OCI-M1 (cell line): Measurements from ENCODE around the gene ATG7.
"Not testable (repeated sequence)": the region's sequence is repeated elsewhere in the genome, so short reads cannot be mapped to it uniquely, and the experiment has no call there.

Experiments used
- DNase-seq: peaks from one replicate; lab custom pipeline; 2025; lab: John Stamatoyannopoulos, UW

Gene ATG7

DNA sequence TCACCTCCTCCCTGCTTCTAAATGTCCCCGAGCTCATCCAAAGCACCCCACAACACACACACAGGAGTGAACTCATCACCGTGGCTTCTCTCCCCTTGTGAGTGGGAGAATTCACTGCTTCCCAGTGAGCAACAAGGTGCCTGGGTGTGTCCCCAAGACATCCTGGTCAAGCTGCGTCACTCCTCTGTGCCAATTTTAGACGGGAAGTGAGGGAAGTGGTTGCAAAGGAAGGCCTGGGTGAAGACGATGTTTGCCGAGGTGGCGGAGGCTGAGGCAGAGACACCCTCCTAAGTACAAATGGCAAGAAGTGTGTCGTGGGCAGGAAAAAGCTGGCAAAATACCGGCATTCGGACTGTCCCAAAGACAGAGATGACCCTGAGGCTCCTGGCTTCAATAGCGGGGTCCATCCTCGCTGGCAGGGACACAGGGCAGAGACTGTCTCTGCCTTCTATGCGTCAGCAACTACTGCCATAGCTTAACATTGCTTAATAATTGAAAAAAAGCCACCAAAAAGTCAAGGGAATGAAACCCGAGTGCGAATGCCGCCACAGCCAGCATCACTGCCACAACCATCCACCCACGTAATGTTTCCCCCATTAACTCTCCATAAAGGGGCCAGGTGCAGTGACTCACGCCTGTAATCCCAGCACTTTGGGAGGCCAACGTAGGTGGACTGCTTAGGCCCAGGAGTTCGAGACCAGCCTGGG is 298.7 kb downstream of the ATG7 start:
- no peak for DNase-seq

DNA sequence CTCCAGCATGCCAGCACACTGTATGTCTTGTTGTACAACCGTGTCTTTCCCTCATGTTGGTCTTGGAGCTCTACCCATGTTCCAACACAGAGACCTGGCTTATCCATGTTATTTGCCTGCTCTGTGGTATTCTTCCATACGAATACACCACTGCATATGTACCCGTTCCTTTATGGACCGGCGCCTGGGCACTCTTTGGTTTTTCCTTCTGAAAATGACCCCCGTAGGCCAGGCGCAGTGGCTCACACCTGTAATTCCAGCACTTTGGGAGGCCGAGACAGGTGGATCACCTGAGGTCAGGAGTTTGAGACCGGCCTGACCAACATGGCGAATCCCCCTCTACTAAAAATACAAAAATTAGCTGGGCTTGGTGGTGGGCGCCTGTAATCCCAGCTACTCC is 300.5 kb downstream of the ATG7 start:
- DNase-seq = not testable (repeated sequence)

DNA sequence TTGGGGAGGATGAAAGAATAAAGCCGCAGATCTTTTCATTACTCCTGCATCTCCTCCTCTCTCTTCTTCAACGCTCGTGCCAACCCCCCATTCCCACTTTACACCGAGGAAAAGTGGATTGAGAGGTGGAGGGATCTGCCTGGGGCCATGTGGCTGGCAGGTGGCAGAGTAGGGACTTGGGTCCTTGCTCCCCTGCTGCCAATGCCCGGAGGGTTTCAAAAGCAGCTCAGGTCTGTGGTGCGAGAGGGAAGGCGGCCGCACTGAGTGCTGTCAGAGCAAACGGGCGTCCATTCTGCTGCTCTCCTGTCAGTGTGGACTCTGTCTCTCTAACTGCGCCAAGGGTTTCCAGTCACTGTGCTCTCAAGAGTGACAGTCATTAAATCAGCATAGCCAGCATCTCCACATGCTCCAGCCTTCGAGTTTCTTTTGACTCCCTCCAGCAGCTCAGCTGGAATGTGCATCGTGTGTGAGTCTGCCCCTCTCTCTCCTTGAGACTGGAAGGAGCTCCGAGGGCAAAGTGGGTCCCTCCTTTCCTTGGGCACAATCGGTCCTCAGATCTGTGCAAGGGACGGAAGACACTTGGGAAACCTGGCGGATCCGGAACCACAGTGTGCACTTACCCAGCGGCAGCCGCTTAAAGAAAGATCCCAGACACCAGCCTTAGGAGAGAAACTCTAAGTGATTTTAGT is 302.9 kb downstream of the ATG7 start:
- DNase-seq = no peak

DNA sequence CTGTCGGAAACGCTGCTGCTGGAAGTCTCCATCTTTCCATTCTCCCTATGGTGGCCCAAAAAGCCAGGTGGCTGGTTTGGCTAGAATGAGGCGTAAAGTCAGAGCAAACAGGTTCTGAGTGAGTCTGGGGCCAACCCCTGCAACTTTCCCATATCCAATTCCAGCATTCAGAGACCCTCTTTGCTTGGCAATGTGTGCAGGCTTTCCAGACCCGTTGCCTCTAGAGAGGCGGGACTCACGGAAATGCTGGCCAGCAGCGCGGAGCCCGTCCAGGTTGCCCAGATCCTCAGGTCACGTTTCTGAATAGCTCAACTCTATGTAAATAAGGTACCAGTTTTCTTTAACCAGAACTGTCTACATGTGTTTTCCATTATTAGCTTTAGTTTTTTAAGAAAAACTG is 303.5 kb downstream of the ATG7 start:
- DNase-seq = no peak

DNA sequence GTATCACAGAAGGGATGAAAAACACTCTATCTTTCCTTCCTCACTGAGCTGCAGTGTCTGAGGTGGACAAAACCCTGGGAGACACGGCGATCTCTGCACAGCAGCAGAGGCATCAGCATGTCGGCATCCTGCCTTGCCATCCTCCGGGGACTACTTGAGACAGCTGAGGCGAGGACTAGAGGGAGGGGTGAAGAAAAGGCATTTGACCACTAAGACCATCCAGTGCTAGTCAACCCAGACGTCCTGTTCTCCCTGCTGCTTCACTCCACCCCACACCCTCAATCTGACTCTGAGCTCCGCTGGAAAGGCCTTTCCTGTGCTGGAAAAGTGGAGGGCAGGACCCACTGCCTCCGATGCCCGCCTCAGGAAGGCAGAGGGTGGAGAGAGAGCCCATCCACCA is 304.3 kb downstream of the ATG7 start:
- DNase-seq = no peak

DNA sequence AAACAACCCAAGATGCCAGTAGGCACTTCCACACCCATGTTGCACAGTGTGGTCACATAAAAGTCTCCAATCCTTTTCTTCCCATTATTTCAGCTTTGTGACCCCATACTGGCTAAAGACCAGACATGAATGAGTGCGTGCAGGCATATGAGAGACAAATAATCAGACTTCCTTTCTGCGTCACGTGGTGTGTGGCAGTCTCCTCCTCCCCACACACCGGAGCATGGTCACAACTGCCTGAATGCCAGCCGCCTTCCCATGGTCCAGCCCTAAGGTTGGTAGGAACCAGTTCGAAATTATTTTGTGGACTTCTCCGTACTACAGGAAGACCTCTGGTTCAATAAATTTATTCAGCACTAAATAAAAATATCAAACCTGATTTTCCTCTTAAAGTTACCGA is 306.0 kb downstream of the ATG7 start:
- no peak for DNase-seq

DNA sequence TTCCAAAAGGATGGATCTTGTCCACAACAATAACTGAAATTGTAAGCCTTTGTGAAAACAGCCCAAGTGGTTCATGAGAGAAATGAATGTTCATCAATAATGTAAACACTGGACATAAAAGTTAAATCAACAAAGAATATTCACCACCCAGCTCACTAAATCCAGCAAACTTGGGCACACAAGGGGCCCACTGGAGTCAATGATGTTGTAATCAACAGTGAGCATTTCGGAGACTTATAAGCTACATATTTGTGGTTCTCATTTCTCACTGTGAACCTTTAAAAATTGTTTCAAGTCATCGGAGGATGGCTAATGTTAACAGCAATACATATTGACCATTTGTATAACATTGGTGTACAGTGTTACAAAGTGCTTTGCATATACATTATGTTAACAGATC is 308.4 kb downstream of the ATG7 start:
- DNase-seq = no peak

DNA sequence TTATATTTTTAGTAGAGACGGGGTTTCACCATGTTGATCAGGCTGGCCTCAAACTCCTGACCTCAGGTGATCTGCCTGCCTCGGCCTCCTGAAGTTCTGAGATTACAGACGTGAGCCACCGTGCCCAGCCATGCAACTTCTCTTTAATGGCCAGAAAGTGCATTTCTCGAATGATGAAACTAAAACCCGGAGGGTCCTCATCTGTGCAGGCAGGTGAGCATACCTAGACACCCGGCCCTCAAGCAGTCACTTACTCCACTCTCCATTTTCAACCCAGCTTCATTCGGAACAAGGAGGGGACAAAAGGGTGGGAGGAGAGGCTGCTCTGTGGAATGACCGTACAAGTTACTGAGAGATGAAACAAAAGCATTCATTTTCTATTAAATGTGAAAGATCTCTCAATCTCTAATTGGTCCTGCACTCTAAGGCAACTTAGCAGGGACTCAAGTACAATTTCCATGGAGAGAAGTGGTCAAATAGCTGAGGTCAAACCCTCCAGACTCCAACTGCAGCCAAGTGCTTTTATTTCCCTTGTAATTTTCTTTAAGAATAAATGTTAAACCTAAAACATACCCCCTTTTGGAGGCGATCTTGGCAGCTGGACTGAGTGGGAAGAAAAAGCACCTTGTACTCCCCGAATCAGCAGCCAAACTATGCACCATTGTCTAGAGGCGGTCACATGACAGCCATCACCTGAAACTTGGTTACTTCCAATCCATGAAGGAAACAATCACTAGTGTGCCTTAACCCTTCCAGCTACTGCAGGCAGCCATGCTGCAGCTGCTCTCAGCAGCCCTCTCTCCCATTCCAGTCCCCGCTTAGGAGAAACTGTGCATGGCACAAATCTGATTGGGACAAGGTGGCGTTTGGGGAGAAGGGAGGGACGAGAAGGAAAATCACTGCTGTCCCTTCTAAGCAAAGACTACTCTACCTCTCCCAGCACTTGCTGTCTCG is 309.3 kb downstream of the ATG7 start:
- no peak for DNase-seq

DNA sequence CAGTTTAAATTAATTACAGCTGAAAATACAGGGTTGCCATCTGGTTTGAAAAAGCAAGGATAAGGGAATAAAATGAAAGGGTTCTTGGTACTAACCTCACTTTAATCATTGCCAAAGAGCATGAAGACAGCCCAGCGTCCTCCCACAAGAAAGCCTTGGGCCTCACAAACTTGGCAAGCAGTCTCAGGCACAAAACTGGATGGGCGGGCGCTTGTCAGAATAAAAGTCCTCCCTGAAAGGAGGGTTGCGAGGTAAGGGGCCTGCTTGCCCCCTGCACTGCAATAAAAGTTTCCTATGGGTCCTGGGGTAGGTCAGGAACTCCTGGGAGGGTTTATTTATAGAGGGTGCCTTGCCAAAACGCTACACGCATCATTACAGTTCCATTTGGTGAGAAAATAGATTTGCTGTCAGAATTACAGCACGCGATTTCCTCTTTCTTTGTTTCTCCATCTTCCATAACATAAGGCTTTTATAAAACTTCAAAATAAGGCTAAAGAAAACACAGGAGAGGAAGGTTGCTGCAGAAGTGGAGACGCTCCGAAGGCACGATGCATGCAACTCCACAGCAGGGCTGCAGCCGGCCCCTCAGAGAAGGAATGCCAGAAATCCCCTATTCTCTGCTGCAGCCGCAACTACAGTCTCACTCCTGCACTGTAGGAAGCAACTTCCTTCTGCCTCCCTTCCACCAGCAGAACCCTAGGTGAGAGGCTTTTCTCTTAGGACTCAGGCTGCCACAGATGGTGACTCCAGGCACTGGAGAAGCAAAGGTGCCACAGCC is 310.2 kb downstream of the ATG7 start:
- peak; percentile 46 for DNase-seq

DNA sequence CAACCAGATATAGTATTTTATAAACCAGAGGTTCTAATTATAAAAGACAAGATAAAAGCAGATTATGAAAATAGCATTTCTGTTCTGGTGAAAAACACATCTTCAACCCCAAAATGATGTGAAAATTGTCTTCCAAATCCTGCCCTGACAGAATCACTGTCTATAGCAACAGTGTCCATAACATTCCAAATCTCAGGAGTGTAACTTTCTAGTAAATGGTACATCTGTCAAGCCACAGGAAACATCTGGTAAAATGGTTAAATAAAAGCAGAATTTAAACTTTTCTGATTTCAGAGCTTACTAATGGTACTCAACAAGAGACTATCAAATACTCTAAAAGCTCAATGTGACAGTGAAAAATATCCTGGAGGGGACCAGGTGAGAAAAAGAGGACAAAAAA is 311.0 kb downstream of the ATG7 start:
- no peak for DNase-seq

DNA sequence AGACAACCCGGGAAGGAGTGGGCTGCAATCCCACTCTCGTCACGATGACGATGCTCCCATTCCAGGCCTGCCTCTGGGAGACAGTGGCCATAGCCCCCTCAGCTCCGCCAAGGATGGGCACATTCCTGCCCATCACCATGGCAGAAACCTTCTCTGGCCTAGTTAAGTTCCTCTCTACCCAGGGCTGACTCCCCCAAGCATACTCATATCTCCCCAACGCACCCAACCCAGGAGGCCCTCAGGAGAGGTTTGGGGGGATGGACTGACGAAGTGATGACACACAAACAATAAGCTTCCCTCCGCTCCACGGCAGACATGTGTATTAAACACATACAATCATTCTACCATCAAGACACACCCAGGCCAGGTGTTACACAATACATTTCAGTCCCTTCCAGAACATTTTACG is 311.4 kb downstream of the ATG7 start:
- DNase-seq = no peak

DNA sequence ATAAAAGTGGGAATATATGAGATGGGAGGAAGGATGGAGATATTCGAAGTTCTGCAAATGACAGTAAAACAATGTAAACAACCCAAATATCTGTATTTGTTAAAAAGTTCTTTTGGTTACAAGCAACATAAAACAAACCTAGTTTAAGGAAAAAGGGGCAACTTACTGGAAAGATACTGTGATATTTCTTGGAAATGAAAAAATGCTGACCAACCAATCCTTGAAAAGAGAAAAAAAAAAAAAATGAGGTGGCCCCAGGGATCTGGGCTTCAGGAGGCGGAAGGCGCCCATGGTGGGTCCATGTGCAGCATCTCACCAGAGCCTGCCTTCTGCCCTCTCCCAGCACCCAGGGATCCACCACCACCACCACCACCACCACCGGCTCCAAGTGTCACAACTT is 312.4 kb downstream of the ATG7 start:
- DNase-seq = no peak

DNA sequence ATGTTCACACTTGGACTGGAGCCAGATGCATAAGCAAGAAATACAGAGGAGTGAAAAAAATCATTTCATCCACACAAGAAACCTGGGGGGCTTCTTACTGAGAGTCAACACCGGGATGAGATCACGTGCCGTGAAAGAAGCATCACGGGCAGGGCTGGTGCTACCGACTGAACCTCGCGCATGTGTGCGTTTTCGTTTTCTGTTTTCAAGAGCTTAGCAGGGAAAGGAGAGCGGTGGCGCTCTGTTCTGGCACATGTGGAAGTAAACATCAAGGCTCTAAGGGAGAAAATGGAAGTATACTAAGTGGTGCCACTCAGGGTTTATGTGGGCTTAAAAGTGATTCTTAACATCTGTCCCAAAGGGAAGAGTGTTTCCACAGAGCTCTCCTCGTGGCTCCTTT is 315.6 kb downstream of the ATG7 start:
- DNase-seq = no peak

DNA sequence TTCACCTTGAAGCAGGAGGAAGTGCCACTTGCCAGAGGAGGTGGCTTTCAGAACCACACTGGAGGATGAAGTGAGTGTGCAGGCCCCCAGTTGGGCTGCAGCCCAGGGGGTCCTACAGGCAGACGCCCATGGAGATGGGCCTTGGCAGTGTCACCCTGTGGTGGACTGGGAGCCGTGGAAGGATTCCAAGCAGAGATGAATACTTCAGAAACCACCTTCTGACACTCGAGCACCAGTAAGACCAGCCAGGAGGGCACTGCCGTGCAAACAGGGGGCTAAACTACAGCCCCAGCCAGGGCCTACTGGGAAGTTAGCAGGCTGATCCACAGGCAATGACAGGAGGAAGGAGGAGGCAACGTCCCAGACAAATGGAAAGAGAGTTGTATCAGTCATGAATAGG is 316.1 kb downstream of the ATG7 start:
- DNase-seq = no peak

DNA sequence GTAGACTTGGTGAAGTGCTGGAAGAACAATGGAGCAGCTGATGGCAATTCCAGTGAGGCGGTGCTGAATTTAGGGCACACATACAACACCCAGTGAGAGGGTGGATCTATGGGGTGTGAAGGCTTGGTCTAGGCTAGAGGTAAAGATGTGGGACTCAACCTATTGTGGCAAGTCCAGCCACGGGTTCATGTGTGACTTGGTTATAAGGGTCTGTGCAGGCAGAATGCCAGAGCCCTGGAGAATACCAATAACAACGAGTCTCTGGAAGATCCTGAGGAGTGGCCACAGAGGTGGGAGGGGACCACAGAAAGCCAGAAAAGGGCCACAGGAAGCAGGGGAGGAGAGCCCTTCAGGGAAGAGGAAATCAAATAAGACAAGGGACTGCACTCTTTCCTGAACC is 316.6 kb downstream of the ATG7 start:
- no peak for DNase-seq

DNA sequence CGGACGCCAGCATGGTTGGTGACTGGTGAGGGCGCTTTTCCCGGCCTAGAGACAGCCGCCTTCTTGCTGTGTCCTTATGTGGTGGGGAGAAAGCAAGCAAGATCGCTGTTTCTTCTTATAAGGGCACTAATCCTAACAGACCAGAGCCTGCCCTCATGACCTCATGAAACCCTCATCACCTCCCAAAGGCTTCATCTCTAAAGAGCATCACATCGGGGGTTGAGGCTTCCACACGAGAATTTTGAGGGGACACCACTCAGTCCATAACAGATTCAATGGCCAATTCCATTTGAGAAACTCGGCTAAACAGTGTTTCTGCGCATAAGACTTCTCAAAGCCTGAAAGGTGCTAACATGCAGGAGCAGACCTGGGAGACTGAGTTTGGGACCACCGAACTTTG is 317.5 kb downstream of the ATG7 start:
- DNase-seq = no peak

DNA sequence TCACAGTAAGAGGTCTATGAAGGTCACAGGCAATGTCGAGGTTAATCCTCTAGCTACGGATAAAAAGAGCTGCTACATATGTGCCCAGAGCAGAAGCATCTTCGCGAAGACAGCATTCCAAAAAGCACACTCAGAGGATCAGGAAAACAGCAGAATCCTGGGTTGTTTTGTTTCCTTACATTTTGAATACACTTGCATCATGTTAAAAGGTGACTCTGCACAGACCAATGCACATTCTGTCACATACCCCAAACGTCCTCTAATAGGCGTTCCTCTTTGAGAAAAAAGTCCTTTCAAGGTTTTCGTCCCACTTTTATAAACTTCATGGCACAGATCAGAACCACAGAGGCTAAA is 318.8 kb downstream of the ATG7 start:
- no peak for DNase-seq

DNA sequence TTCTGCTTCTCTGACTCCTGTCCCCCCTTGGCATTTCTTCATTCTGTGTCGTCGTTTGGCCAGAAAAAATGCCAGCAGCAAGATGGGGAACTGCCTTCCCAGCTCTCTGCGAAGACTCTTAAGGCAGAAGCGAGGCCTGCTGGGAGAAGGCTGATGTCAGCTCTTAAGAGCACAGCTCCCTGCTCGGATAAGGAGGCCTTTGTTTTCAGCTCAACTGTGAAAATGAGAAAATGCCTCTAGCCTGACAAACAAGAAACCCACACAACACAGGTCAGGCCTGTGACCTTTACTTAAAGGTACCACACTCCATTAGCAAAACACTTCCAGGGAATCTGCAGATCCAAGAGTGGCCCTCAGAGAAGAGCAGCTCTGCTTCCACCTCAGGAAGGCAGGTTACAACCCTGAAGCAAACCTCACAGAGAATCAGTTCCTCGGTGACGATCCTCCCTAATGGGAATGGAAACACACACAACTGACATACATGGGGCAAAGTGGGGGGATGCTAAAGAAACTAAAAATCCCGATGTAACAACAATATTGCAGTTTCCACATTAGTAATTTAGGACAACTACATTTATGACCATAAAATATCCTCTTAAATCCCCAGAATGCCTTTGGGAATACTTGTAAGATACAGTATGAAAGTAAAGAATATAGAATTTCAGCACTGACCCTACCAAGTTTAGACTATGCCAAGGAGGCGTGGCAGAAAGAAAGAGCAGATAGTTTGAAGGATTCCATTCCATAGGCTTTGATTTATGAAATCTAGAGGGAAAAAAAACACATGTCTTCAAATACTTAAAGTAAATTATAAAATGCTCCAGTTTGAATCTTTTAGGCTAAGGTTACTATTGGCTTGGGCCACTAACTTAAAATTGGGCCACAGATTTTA is 319.4 kb downstream of the ATG7 start:
- no peak for DNase-seq

DNA sequence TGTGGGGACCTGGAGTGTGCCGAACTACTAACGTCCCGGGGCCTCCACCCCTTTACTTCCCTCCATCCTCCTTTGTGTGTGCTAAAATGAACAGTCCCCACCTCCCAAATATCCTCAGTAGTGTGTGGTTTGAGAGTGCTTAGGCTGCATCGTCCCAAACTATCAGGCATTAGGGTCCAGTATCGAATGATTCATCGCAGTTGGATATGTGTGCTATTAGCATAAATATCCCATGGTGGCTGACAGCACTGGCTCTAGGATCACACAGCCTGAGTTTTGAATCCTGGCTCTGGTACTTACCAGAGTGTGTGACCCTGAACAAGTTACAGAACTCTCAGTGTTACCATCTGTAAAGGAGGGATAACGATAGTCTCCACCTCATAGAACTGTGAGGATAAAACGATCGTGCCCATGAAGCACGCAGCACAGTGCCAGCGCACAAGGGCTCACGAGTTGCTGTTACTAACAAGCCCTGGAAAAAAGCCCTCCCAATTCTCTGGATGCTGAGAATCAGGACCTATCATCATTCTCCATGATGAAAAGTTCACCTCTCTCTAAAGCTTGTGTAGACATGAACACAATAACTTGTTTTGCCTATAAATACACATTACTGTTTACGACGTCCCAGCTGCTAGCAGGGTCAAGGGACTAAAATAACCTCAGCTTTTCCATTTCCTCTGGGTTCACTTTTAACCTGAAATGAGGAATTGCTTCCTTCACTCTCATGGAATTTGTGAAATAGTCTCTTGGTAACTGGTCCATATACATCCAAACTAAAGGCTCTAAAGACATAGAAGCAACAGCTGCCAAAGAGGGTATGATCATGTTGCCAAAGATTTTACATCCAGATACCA is 320.5 kb downstream of the ATG7 start:
- no peak for DNase-seq
